Dermis microvascular lymphatic vessel endothelial cell (primary cell): ENCODE measurements around the gene SMAD9. TPM values are rescaled to one million over a fixed set of nuclear protein-coding genes. Genes with fewer than 3 reads are reported as not detected.

Experiments used
- DNase-seq, 2 donors: peaks; one replicate each; pipeline versions ENCODE4 v3.0.0 to v3.0.0-alpha.2; 2010; ENCODE audit warnings: low read depth in 2 of 2
- total RNA-seq: library from RNA; depleted of rRNA; stranded (reverse); fragments of >200 nt; gene quantifications from 2 replicates; pipeline ENCODE4 v1.2.1, GENCODE V29; 2014

SMAD9 gene
- total RNA-seq, 1 donor from 2014 or later = 14.5 TPM

GRCh38 chr13:36866232-36866631 lies 53.8 kb downstream of the SMAD9 start:
- no peak for DNase-seq

DNA sequence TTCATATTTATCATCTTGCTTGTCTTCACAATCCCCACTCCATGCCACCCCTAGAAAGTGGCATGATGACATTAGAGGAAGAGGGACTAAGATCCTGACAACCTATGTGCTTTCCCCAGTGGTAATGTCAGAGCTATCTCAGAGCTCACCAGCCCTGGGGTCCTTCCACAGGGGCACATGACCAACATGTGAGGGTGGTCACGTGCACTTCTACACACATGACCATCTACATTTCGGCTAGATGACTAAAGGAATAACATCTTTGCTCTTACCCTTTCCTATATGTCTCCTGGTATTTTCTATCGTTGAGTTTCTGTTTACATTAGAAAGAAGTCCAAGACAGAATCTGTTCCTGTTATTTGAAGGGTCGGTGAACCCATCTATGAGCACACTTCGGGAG lies 54.8 kb downstream of the SMAD9 start:
- DNase-seq = no peak

GRCh38 chr13:36862722-36863121 lies 57.3 kb downstream of the SMAD9 start:
- peak in 1 of 2 donors; percentile 16 for DNase-seq

GRCh38 chr13:36862002-36862685 lies 57.9 kb downstream of the SMAD9 start:
- DNase-seq = peak in 1 of 2 donors; percentile 54

GRCh38 chr13:36859259-36859658 lies 60.8 kb downstream of the SMAD9 start:
- DNase-seq = no peak

DNA sequence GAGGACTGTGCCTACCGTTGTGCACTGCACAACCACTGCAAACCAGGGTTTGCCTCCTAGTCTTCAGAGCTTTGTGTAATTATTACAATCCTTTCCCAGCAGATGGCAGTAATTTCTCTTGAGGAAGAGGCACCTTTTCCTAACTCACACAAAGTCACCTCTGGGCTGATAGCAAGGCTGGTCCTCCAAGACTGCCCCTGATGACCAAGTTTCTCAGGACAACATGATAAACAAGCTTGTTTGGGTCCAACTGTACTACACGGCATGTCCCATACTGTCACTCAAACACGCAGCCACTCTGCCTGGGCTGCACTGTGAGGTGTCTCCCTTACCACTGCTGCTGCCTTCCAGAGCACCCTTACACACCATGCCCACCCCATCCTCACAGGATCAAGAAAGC lies 61.7 kb downstream of the SMAD9 start:
- DNase-seq = peak; percentile 55 to 77

GRCh38 chr13:36857253-36857652 lies 62.8 kb downstream of the SMAD9 start:
- DNase-seq = no peak

GRCh38 chr13:36850790-36851438 lies 69.1 kb downstream of the SMAD9 start:
- peak; percentile 12 to 39 for DNase-seq

GRCh38 chr13:36848199-36848982 lies 71.6 kb downstream of the SMAD9 start:
- peak in 1 of 2 donors; percentile 29 for DNase-seq

DNA sequence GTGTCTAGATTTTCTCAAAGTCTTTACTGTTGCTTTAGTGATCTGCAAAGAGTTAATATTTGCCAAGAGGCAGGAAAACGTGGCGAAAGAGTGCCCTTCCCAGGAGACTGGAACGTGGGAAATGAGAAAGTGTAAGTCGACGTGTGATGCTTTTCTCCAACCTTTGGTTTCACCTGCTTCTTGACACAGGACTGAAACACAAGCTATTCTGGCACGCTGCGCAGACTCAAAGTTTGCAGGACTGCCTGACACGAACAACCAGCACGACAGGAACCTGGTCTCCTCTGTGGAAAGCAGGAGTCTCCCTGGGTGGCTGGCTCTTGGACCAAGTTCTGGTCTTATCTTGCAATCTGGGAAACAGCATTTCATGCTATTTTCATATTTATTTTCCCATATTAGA lies 72.4 kb downstream of the SMAD9 start:
- no peak for DNase-seq

- DNase-seq = no peak
These were observed 78.6 kb downstream of the SMAD9 start for GRCh38 chr13:36841391-36841790.

- no peak for DNase-seq
These were observed 79.3 kb downstream of the SMAD9 start for GRCh38 chr13:36840718-36841250.

DNA sequence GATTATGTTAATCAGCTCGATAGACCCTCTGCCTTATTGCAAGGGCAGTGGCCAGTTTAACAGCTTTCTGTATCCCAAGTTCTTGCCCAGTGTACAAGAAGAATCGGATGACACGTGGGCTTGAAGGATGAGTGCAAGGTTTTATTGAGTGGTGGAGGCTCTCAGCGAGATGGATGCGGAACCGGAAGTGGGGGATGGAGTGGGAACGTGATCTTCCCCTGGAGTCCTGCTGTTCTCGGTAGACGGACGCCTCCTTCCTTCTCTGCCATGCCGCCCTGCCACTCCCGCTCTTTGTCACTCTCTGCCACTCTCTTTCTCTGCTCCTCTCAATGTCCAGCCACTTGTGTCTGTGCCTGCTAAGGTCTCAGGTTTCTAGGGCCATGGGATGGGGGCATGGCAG lies 80.1 kb downstream of the SMAD9 start:
- no peak for DNase-seq

- DNase-seq = no peak
These were observed 80.8 kb downstream of the SMAD9 start for GRCh38 chr13:36839281-36839680.

DNA sequence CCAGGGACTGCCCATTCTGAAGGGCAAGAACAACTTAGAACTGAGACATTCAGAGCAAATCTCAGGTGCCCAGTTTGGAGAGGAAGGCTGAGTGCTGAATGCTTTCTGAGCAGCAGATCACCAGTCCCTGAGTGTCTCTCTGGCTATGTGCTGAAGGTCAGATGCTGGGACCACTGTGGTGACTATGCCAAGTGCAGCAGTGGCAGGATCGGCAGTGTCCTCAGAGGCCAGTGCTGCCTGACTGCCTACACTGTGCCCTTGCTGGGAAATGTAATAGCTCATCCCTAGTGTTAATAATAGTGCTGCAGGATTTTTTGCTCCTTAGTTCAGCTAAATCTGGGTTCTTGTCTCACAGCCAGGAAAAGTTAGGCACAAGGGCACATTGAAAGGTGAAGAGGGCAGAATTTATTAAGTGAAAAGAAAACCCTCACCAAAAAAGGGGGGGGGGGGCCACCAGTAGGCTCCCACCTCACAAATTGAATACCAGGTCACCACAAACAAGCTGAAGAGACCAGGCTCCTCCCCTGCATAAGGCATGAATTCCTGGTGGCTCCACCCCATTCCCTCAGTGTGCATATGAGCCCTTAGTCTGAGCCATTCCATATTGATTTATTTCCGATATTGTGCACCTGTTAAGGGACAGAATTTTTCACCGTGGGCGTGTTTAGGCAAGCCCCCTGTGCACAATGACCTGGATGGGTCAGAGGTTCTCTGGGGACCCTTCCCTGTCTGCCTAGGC lies 82.5 kb downstream of the SMAD9 start:
- DNase-seq = no peak

DNA sequence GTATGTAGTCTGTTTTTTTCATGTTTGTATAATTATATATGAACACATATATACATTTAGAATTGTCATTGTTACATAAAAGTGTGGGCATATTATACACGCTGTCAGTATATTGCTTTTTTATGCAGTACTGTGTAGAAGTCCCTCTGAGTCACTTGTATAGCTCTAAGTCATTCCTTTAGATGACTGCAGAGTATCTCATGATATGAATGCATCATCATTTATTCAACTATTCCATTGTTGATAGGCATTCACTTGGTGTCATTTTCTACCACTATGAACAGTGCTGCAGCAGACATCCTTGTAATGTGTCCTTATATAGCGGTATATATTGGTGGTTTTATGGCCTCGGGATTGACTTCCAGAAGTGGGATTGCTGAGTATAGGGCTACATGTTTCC lies 85.7 kb downstream of the SMAD9 start:
- DNase-seq = no peak

DNA sequence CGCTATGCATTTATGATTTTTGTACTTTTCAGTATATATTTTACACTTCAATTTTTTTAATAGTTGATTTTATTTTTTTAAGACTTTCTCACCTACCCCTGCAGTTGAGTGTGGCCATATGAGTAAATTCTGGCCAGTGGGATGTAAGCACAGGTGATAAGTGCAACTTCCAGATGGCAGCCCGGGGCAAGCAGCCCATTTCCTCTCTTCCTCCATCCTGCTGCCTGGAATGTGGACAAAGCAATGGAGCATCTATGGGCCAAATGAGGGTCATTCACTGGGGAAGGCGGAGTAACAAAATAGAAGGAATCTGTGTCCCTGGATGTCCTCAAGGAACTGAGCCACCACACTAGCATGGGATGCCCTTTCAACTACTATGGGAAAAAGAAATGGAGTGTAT lies 88.7 kb downstream of the SMAD9 start:
- DNase-seq = no peak

- DNase-seq = no peak
These were observed 90.3 kb downstream of the SMAD9 start for GRCh38 chr13:36829753-36830152.

GRCh38 chr13:36822785-36823184 lies 97.3 kb downstream of the SMAD9 start:
- DNase-seq = peak in 1 of 2 donors; percentile 71

DNA sequence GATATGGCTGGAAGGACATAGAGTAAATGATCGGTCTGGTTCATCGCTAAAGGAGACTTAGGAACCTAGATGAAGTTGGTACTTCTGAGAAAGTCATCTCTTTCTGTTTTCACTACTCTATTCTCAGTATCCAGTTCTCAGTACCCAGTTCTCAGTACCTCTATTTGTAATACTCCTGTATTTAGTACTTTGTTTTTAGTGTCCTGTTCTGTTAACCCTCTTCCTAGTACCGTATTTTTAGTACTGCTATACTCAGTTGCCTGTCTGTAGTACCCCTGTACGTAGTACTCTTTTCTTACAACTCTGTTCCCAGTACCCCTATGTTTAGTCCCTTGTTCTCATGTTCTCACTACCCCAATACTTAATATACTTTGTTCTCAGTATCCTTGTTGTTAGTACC lies 99.8 kb downstream of the SMAD9 start:
- DNase-seq = no peak

GRCh38 chr13:36819739-36820090 lies 100.3 kb downstream of the SMAD9 start:
- peak in 1 of 2 donors; percentile 26 for DNase-seq
